ENCODE data around the gene ANKS4B. TPM values are rescaled to one million over a fixed set of nuclear protein-coding genes. Genes with fewer than 3 reads are reported as not detected.

The ANKS4B gene
- total and polyA plus RNA-seq, 2 of the 8 experiments (the other 6 are each of a cell fraction or from before 2014, with no cell fraction given), result 0.06 to 0.15 TPM

DNA sequence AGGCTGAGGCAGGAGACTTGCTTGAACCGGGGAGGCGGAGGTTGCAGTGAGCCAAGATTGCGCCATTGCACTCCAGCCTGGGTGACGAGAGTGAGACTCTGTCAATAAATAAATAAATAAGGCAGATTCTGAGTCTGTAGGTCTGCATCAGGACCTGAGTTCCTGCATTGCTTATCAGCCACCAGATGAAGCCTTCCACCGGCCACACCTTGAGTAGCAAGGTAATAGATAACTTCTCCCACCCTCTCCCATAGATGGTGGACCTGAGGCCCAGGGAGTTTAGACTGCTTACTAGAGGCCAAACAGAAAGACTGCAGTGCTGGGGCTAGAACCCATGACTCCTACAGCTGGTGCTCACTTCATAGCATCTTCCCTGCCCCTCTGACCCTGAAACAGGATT, 44.2 kb upstream of the ANKS4B start (continued):
- TF ChIP-seq, protein P1, sequence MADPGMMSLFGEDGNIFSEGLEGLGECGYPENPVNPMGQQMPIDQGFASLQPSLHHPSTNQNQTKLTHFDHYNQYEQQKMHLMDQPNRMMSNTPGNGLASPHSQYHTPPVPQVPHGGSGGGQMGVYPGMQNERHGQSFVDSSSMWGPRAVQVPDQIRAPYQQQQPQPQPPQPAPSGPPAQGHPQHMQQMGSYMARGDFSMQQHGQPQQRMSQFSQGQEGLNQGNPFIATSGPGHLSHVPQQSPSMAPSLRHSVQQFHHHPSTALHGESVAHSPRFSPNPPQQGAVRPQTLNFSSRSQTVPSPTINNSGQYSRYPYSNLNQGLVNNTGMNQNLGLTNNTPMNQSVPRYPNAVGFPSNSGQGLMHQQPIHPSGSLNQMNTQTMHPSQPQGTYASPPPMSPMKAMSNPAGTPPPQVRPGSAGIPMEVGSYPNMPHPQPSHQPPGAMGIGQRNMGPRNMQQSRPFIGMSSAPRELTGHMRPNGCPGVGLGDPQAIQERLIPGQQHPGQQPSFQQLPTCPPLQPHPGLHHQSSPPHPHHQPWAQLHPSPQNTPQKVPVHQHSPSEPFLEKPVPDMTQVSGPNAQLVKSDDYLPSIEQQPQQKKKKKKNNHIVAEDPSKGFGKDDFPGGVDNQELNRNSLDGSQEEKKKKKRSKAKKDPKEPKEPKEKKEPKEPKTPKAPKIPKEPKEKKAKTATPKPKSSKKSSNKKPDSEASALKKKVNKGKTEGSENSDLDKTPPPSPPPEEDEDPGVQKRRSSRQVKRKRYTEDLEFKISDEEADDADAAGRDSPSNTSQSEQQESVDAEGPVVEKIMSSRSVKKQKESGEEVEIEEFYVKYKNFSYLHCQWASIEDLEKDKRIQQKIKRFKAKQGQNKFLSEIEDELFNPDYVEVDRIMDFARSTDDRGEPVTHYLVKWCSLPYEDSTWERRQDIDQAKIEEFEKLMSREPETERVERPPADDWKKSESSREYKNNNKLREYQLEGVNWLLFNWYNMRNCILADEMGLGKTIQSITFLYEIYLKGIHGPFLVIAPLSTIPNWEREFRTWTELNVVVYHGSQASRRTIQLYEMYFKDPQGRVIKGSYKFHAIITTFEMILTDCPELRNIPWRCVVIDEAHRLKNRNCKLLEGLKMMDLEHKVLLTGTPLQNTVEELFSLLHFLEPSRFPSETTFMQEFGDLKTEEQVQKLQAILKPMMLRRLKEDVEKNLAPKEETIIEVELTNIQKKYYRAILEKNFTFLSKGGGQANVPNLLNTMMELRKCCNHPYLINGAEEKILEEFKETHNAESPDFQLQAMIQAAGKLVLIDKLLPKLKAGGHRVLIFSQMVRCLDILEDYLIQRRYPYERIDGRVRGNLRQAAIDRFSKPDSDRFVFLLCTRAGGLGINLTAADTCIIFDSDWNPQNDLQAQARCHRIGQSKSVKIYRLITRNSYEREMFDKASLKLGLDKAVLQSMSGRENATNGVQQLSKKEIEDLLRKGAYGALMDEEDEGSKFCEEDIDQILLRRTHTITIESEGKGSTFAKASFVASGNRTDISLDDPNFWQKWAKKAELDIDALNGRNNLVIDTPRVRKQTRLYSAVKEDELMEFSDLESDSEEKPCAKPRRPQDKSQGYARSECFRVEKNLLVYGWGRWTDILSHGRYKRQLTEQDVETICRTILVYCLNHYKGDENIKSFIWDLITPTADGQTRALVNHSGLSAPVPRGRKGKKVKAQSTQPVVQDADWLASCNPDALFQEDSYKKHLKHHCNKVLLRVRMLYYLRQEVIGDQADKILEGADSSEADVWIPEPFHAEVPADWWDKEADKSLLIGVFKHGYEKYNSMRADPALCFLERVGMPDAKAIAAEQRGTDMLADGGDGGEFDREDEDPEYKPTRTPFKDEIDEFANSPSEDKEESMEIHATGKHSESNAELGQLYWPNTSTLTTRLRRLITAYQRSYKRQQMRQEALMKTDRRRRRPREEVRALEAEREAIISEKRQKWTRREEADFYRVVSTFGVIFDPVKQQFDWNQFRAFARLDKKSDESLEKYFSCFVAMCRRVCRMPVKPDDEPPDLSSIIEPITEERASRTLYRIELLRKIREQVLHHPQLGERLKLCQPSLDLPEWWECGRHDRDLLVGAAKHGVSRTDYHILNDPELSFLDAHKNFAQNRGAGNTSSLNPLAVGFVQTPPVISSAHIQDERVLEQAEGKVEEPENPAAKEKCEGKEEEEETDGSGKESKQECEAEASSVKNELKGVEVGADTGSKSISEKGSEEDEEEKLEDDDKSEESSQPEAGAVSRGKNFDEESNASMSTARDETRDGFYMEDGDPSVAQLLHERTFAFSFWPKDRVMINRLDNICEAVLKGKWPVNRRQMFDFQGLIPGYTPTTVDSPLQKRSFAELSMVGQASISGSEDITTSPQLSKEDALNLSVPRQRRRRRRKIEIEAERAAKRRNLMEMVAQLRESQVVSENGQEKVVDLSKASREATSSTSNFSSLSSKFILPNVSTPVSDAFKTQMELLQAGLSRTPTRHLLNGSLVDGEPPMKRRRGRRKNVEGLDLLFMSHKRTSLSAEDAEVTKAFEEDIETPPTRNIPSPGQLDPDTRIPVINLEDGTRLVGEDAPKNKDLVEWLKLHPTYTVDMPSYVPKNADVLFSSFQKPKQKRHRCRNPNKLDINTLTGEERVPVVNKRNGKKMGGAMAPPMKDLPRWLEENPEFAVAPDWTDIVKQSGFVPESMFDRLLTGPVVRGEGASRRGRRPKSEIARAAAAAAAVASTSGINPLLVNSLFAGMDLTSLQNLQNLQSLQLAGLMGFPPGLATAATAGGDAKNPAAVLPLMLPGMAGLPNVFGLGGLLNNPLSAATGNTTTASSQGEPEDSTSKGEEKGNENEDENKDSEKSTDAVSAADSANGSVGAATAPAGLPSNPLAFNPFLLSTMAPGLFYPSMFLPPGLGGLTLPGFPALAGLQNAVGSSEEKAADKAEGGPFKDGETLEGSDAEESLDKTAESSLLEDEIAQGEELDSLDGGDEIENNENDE (IDR thresholded peaks at IDR 0.05; ENCODE audit: insufficient replicate concordance, low read length), result no peak

All from H1 (cell line).